A673 (cell line): Measurements from ENCODE around the gene SNX27. TPM values are rescaled to one million over a fixed set of nuclear protein-coding genes. Genes with fewer than 3 reads are reported as not detected.

Experiments
- BruUV-seq: library from RNA; stranded (reverse); fragments of 400-500 nt; replicated peaks from 2 replicates; lab custom pipeline; 2021; lab: Mats Ljungman, UMichigan
- CTCF ChIA-PET: fragments of 300-600 bp; sonication (Branson Sonifier 250); formaldehyde crosslinking; loops from one replicate; lab custom pipeline; 2022; ENCODE audit warnings: antibody characterized with exemption; lab: Charles Lee
- POLR2A ChIA-PET: fragments of 300-600 bp; sonication (Branson Sonifier 250); formaldehyde crosslinking; loops from one replicate; lab custom pipeline; 2022; ENCODE audit warnings: antibody characterized with exemption; ENCODE audit not compliant: low non-redundant PET; lab: Charles Lee
- DNase-seq: peaks from one replicate; pipeline ENCODE4 v3.0.0-alpha.2; 2015; ENCODE audit warnings: low spot score
- H3K27ac ChIP-seq: fragments of 200-600 bp; sonication (generic); 2 replicates; pipeline ENCODE4 v1.5.1; 2016; ENCODE audit warnings: mixed run types, low read depth, mild to moderate bottlenecking, mixed read lengths, antibody characterized with exemption, low read length; ENCODE audit not compliant: poor library complexity, severe bottlenecking
- H3K27me3 ChIP-seq: fragments of 200-600 bp; sonication (generic); replicated peaks from 2 replicates; pipeline ENCODE4 v1.6.1; 2017; ENCODE audit warnings: mixed run types, low read depth, mild to moderate bottlenecking, mixed read lengths, antibody characterized with exemption, low read length; ENCODE audit not compliant: insufficient read depth, poor library complexity
- H3K36me3 ChIP-seq: fragments of 200-600 bp; sonication (generic); 2 replicates; pipeline ENCODE4 v1.6.1; 2016; ENCODE audit warnings: mixed run types, mild to moderate bottlenecking, mixed read lengths, antibody characterized with exemption, low read length; ENCODE audit not compliant: insufficient read depth, poor library complexity, severe bottlenecking
- H3K4me1 ChIP-seq: fragments of 200-600 bp; sonication (generic); 2 replicates; pipeline ENCODE4 v1.6.1; 2017; ENCODE audit warnings: mixed run types, mild to moderate bottlenecking, mixed read lengths, antibody characterized with exemption, low read length; ENCODE audit not compliant: insufficient read depth, poor library complexity, severe bottlenecking
- H3K4me3 ChIP-seq: fragments of 200-600 bp; sonication (generic); 2 replicates; pipeline ENCODE4 v1.5.1; 2016; ENCODE audit warnings: low read depth, mixed run types, mild to moderate bottlenecking, mixed read lengths, low read length; ENCODE audit not compliant: poor library complexity, severe bottlenecking
- H3K9me3 ChIP-seq: fragments of 200-600 bp; sonication (generic); 2 replicates; pipeline ENCODE4 v1.6.1; 2016; ENCODE audit warnings: mixed run types, low read depth, mild to moderate bottlenecking, mixed read lengths, antibody characterized with exemption, low read length; ENCODE audit not compliant: poor library complexity, severe bottlenecking
- CTCF ChIP-seq: fragments of 300-800, 200-600 bp; sonication (generic); conservative IDR thresholded peaks from 2 replicates; pipeline ENCODE4 v1.5.1; 2017; ENCODE audit warnings: low read depth, mild to moderate bottlenecking, antibody characterized with exemption, low read length, moderate library complexity, mixed read lengths
- EZH2 ChIP-seq: fragments of 200-600 bp; sonication (generic); IDR thresholded peaks from 2 replicates; pipeline ENCODE4 v1.6.1; 2017; ENCODE audit warnings: borderline replicate concordance, low read depth, mild to moderate bottlenecking, mixed read lengths, antibody characterized with exemption, low read length; ENCODE audit not compliant: poor library complexity, severe bottlenecking
- intact Hi-C: fragments of 100-400 bp; cut with micrococcal nuclease; formaldehyde crosslinking; loops from one replicate; pipeline ENCODE4 v1.10.0; 2022; ENCODE audit not compliant: unreplicated experiment
- total RNA-seq: library from RNA; stranded (reverse); gene quantifications from 2 replicates; pipeline ENCODE4 v1.2.3, GENCODE V29; 2021

SNX27 gene
- total RNA-seq, 1 experiment from 2014 or later: 45.9 TPM

GRCh38 chr1:151613282-151613780 is 1.5 kb downstream of the SNX27 start:
- Histone ChIP-seq H3K4me3 (peak overlapping the region; percentile 84), H3K9me3 (no peaks in the 10 kb centered on the region), H3K27me3 (no peaks in the 10 kb centered on the region), H3K36me3 (peaks cover 5% of the 10 kb centered on the region), H3K27ac (peak overlapping the region; percentile 97), H3K4me1 (peaks cover 13% of the 10 kb centered on the region)
- CTCF ChIA-PET: no interaction called here
- BruUV-seq: no TSS peak
- intact Hi-C loops: no loop called here
- POLR2A ChIA-PET: no interaction called here
- TF ChIP-seq EZH2 (no peak), CTCF (no peak)
- DNase-seq: no peak

DNA sequence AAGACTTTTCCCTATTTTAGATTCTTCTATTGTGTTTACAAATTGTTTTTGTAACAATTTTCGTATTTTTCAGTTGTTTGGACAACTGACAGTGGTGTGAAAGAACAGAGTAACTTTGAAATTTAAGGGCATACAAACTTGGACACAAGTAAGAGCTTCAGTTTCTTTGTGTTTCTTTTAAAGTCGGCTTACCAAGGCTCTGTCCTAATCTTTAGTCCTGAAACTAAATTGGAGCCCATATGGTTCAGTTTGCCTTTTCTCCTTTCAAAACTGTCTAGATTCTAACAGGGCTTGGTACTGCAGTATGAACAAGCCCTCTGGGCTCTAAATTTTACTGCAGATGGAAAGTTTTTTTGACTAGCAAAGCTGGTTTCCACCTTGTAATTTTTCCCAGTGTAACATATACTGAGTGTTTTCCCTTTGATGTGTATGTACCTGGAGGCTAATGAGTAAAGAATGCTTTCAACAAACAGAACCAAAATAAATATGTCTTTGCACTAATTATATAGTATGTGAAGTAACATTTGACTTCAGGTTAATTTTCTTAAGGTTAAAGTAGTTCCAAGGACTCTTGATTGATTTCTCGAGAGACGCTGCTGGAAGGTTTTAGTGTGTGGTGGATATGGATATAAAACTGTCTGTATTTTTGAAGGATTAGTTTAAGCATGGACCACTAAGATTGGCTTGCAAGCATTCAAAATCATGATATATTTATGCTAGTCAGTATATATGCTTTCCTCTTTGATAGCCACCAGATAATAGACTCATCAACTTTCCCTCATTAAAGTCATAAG is 4.1 kb downstream of the SNX27 start:
- H3K36me3 ChIP-seq: peaks cover 5% of the 10 kb centered on the region
- ChIA-PET POLR2A (interaction anchor here (0.6 kb wide), 1 partner anchor 1702 kb away, joined by 19 read pairs; no protein-coding TSS in a partner anchor), CTCF (no interaction called here)
- H3K9me3 ChIP-seq: no peaks in the 10 kb centered on the region
- H3K27me3 ChIP-seq: no peaks in the 10 kb centered on the region
- DNase-seq: no peak
- peaks cover 30% of the 10 kb centered on the region for H3K4me1 ChIP-seq
- TF ChIP-seq CTCF (no peak), EZH2 (no peak)
- intact Hi-C loops: no loop called here
- H3K4me3 ChIP-seq: no peak overlapping the region
- BruUV-seq: no TSS peak
- no peak overlapping the region for H3K27ac ChIP-seq

DNA sequence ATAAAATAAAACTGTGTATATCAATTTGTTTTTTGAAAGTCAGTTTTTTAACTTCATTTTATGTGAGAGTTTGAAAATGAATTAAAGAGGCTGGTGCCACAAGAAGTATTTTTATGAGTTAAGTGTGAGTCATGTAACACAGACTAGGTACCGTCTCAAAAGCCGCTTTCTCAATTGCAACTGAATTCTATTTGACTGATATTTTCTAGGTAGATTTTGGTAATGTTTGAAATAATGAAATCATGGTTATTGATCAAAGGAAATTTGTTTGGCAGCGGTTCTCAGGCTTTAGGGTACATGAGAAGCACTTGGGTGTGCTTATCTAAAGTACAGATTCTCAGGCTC is 4.6 kb downstream of the SNX27 start:
- CTCF ChIA-PET: no interaction called here
- intact Hi-C loops: no loop called here
- no peak for DNase-seq
- H3K4me1 ChIP-seq: peaks cover 34% of the 10 kb centered on the region
- POLR2A ChIA-PET: no interaction called here
- peaks cover 5% of the 10 kb centered on the region for H3K36me3 ChIP-seq
- no peak for TF ChIP-seq EZH2
- no peak for TF ChIP-seq CTCF
- no peaks in the 10 kb centered on the region for H3K27me3 ChIP-seq
- no peaks in the 10 kb centered on the region for H3K9me3 ChIP-seq
- BruUV-seq: no TSS peak
- H3K27ac ChIP-seq: no peak overlapping the region
- no peak overlapping the region for H3K4me3 ChIP-seq
